GM12875 (cell line): ENCODE results near the gene PIAS2.
"Not testable (repeated sequence)": the region's sequence is repeated elsewhere in the genome, so short reads cannot be mapped to it uniquely, and the experiment has no call there.

Experiments
- H3K4me3 ChIP-seq: one replicate; pipeline ENCODE4 v1.5.1; 2011; ENCODE audit warnings: low read depth, low read length, control low read depth
- CTCF ChIP-seq: IDR thresholded peaks from 2 replicates; pipeline ENCODE4 v1.5.1; 2011; ENCODE audit warnings: low read depth, mild to moderate bottlenecking, control low read depth, inconsistent platforms, low read length, moderate library complexity, borderline replicate concordance; ENCODE audit not compliant: insufficient read depth

The PIAS2 gene

GRCh38 chr18:46856973-46857372, 60.3 kb downstream of the PIAS2 start:
- no peak overlapping the region for H3K4me3 ChIP-seq
- no peak; the same call in 1 of the 2 replicates for TF ChIP-seq CTCF

GRCh38 chr18:46849007-46849406, 68.3 kb downstream of the PIAS2 start:
- no peak for TF ChIP-seq CTCF
- no peak overlapping the region for H3K4me3 ChIP-seq

- H3K4me3 ChIP-seq, result no peak overlapping the region
- no peak for TF ChIP-seq CTCF
Observed at GRCh38 chr18:46843372-46843771, 73.9 kb downstream of the PIAS2 start.

GRCh38 chr18:46842583-46842982, 74.7 kb downstream of the PIAS2 start:
- no peak for TF ChIP-seq CTCF
- H3K4me3 ChIP-seq, result no peak overlapping the region

GRCh38 chr18:46833899-46834298, 83.4 kb downstream of the PIAS2 start:
- H3K4me3 ChIP-seq, result no peak overlapping the region
- TF ChIP-seq CTCF, result no peak

- no peak for TF ChIP-seq CTCF
- H3K4me3 ChIP-seq, result no peak overlapping the region
Observed at GRCh38 chr18:46832849-46833248, 84.5 kb downstream of the PIAS2 start.

GRCh38 chr18:46832422-46832821, 84.9 kb downstream of the PIAS2 start:
- H3K4me3 ChIP-seq, result not testable (repeated sequence)

GRCh38 chr18:46831434-46831833, 85.9 kb downstream of the PIAS2 start:
- H3K4me3 ChIP-seq, result no peak overlapping the region
- no peak for TF ChIP-seq CTCF
